Nephron (organoid): ENCODE results near the gene SEMA4C.

Experiments used
- H3K27ac Mint-ChIP-seq, 3 experiments: 2 replicates each; pipeline ENCODE4 v1.8.0; 2020; ENCODE audit warnings: mixed read lengths in 3 of 3, mild to moderate bottlenecking in 2 of 3, moderate library complexity in 1 of 3
- H3K27me3 Mint-ChIP-seq: 2 replicates; pipeline ENCODE4 v1.8.0; 2021; ENCODE audit warnings: low read depth, mild to moderate bottlenecking, moderate library complexity, mixed read lengths
- H3K36me3 Mint-ChIP-seq: 2 replicates; pipeline ENCODE4 v1.8.0; 2020; ENCODE audit warnings: low read depth, mixed read lengths
- H3K4me1 Mint-ChIP-seq: 2 replicates; pipeline ENCODE4 v1.8.0; 2020; ENCODE audit warnings: mixed read lengths
- H3K4me3 Mint-ChIP-seq, 3 experiments: 2 replicates each; pipeline ENCODE4 v1.8.0; 2020; ENCODE audit warnings: mild to moderate bottlenecking in 3 of 3, mixed read lengths in 3 of 3, moderate library complexity in 2 of 3
- H3K9me3 Mint-ChIP-seq: 2 replicates; pipeline ENCODE4 v1.8.0; 2020; ENCODE audit warnings: mixed read lengths
- TF ChIP-seq, protein P1 (sequence below), 3 experiments: fragments of 200-600 bp; sonication (generic); IDR thresholded peaks; one replicate each; pipeline ENCODE4 v1.5.0; 2021; ENCODE audit warnings: antibody characterized with exemption in 3 of 3; ENCODE audit not compliant: unreplicated experiment in 3 of 3

SEMA4C gene

GRCh38 chr2:96852667-96853066, 17.2 kb downstream of the SEMA4C start:
- TF ChIP-seq, protein P1, sequence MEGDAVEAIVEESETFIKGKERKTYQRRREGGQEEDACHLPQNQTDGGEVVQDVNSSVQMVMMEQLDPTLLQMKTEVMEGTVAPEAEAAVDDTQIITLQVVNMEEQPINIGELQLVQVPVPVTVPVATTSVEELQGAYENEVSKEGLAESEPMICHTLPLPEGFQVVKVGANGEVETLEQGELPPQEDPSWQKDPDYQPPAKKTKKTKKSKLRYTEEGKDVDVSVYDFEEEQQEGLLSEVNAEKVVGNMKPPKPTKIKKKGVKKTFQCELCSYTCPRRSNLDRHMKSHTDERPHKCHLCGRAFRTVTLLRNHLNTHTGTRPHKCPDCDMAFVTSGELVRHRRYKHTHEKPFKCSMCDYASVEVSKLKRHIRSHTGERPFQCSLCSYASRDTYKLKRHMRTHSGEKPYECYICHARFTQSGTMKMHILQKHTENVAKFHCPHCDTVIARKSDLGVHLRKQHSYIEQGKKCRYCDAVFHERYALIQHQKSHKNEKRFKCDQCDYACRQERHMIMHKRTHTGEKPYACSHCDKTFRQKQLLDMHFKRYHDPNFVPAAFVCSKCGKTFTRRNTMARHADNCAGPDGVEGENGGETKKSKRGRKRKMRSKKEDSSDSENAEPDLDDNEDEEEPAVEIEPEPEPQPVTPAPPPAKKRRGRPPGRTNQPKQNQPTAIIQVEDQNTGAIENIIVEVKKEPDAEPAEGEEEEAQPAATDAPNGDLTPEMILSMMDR (IDR thresholded peaks at IDR 0.05; ENCODE audit: unreplicated experiment in 3 of 3) = no peak
- H3K4me3 Mint-ChIP-seq = no peak overlapping the region
- H3K36me3 Mint-ChIP-seq = peaks cover 27% of the 10 kb centered on the region
- no peak overlapping the region for H3K27ac Mint-ChIP-seq
- H3K27me3 Mint-ChIP-seq = no peaks in the 10 kb centered on the region
- H3K9me3 Mint-ChIP-seq = no peaks in the 10 kb centered on the region
- peaks cover 13% of the 10 kb centered on the region for H3K4me1 Mint-ChIP-seq

- Mint-ChIP-seq H3K27me3 (no peaks in the 10 kb centered on the region), H3K4me1 (peaks cover 1% of the 10 kb centered on the region), H3K9me3 (no peaks in the 10 kb centered on the region), H3K27ac (no peak overlapping the region), H3K36me3 (peaks cover 35% of the 10 kb centered on the region), H3K4me3 (no peak overlapping the region)
- TF ChIP-seq, protein P1 (IDR thresholded peaks at IDR 0.05; ENCODE audit: unreplicated experiment in 3 of 3) = no peak
These were observed 21.6 kb downstream of the SEMA4C start for GRCh38 chr2:96848264-96848663.

GRCh38 chr2:96847586-96847985, 22.3 kb downstream of the SEMA4C start:
- peaks cover 5% of the 10 kb centered on the region for H3K4me1 Mint-ChIP-seq
- H3K27ac Mint-ChIP-seq = no peak overlapping the region
- H3K4me3 Mint-ChIP-seq = no peak overlapping the region
- H3K9me3 Mint-ChIP-seq = no peaks in the 10 kb centered on the region
- peaks cover 28% of the 10 kb centered on the region for H3K36me3 Mint-ChIP-seq
- TF ChIP-seq, protein P1 (IDR thresholded peaks at IDR 0.05; ENCODE audit: unreplicated experiment in 3 of 3) = no peak
- no peaks in the 10 kb centered on the region for H3K27me3 Mint-ChIP-seq

- Mint-ChIP-seq H3K4me1 (peaks cover 5% of the 10 kb centered on the region), H3K27me3 (no peaks in the 10 kb centered on the region), H3K9me3 (no peaks in the 10 kb centered on the region), H3K36me3 (peaks cover 25% of the 10 kb centered on the region), H3K4me3 (no peak overlapping the region), H3K27ac (no peak overlapping the region)
- TF ChIP-seq, protein P1 (IDR thresholded peaks at IDR 0.05; ENCODE audit: unreplicated experiment in 3 of 3) = no peak
These were observed 23.1 kb downstream of the SEMA4C start for GRCh38 chr2:96846825-96847224.

GRCh38 chr2:96844405-96844808, 25.5 kb downstream of the SEMA4C start:
- H3K4me1 Mint-ChIP-seq = peaks cover 5% of the 10 kb centered on the region
- H3K9me3 Mint-ChIP-seq = no peaks in the 10 kb centered on the region
- no peak overlapping the region for H3K4me3 Mint-ChIP-seq
- TF ChIP-seq, protein P1 (IDR thresholded peaks at IDR 0.05; ENCODE audit: unreplicated experiment in 3 of 3) = no peak
- peaks cover 16% of the 10 kb centered on the region for H3K36me3 Mint-ChIP-seq
- H3K27me3 Mint-ChIP-seq = no peaks in the 10 kb centered on the region
- no peak overlapping the region for H3K27ac Mint-ChIP-seq

DNA sequence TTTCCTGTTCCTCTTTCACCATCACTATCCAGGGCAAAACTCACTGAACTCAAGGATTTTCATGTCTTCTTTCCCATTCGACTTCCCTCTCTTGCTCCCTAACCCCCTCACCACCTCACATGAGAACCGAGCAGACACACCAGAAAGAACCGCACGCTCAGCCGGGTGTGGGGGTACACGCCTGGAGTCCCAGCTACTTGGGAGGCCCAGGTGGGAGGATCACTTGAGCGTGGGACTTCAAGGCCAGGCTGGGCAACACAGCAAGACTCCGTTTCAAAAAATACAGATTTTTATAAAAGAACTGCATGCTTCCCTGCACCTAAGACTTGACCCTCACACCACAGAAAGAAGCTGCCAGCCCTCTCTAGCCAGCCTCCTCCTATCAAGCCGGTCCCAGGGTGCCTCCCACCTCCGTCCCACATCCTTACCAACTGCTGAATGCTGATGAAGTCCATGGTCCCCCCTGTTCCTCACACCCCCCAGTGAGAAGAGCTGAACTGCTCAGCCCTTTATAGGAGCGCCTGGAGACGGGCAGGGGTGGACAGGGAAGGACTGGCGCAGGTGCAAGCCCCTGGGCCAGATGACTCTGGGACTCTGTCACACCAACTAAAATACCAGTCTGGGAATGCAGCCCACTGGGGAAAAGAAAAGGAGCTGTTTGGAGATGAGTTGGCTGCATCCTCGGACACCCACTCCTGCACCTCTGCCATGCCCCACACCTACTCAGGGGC, 26.2 kb downstream of the SEMA4C start, which contains the start of gene ANKRD23:
Gene ANKRD23, minus strand, starts transcription at position 484 of the 731 bp plus-strand sequence. Its CDS starts 29 bp downstream, at position 455.
- Mint-ChIP-seq H3K9me3 (no peaks in the 10 kb centered on the region), H3K4me3 (no peak within 1 kb of the TSS), H3K36me3 (peaks cover 16% of the 10 kb centered on the region), H3K4me1 (peaks cover 5% of the 10 kb centered on the region), H3K27ac (no peak within 1 kb of the TSS), H3K27me3 (no peaks in the 10 kb centered on the region)
- TF ChIP-seq, protein P1 (IDR thresholded peaks at IDR 0.05; ENCODE audit: unreplicated experiment in 3 of 3) = no peak
